Stimulated activated memory B cell treated with anti-CD40 and anti-IgM and Interleukin-4, amounts not matched to agents 10 μg/mL and 1 μg/mL and 100 μg/mL, for 72 hours (primary cell): ENCODE data around the gene COL4A3.

Source experiments
- ATAC-seq: fragments of 150-1000 bp; cut with Tn5 transposase; 2 replicates; pipeline ENCODE4 v1.10.0; 2021
- H3K27ac Mint-ChIP-seq: one replicate; pipeline ENCODE4 v1.8.0; 2022; ENCODE audit warnings: mild to moderate bottlenecking, mixed read lengths
- H3K27me3 Mint-ChIP-seq: one replicate; pipeline ENCODE4 v1.8.0; 2022; ENCODE audit warnings: mixed read lengths
- H3K36me3 Mint-ChIP-seq: one replicate; pipeline ENCODE4 v1.8.0; 2022; ENCODE audit warnings: mixed read lengths
- H3K4me1 Mint-ChIP-seq: one replicate; pipeline ENCODE4 v1.8.0; 2022; ENCODE audit warnings: mixed read lengths
- H3K4me3 Mint-ChIP-seq: one replicate; pipeline ENCODE4 v1.8.0; 2022; ENCODE audit warnings: mild to moderate bottlenecking, moderate library complexity, mixed read lengths
- H3K9me3 Mint-ChIP-seq: one replicate; pipeline ENCODE4 v1.8.0; 2022; ENCODE audit warnings: mixed read lengths

COL4A3 gene

DNA sequence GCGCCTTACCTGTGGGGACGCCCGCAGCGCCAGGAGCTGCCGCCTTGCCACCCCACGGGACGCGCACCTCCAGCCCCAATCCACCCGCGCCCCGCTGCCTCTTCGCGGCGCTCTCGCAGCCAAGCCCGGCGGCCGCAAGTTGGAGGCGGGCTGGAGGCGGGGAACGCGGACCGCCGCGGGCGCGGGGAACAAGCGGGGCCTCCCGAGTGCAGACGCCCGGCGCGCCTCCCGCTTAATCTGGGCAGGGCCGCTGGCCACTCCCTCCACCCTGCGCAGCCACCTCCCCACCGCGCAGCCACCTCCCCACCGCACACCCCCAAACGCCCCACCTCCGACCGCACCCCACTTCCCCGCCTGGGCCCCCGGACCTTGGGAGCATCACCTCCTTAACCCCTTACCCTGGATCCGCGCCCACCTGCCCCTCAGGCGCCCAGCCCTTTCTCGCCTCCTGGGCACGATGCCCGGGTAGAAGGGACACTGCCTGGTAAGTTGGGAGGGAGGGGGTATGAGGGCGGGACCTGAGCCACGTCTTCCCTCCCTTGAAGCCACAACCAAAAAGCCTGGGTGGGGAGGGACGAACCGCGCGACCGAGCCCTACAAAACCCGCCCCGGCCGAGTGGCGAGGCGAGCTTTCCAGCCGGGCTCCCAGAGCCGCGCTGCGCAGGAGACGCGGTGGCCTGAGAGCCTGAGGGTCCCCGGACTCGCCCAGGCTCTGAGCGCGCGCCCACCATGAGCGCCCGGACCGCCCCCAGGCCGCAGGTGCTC lies at the start of gene COL4A3, which contains the start of gene COL4A4:
Gene COL4A3 (plus strand): TSS at position 627 of the 765 bp plus-strand sequence. CDS start 103 bp downstream, at position 730.
Gene COL4A4 (minus strand): TSS at position 208 of the 765 bp plus-strand sequence. CDS start 16,722 bp downstream, outside the sequence.
- peaks cover 39% of the 10 kb centered on the region for H3K4me1 Mint-ChIP-seq
- H3K27ac Mint-ChIP-seq, result peak within 1 kb of the TSS; percentile 90
- peaks cover 15% of the 10 kb centered on the region for H3K36me3 Mint-ChIP-seq
- ATAC-seq, result peak; percentile 92
- peak within 1 kb of the TSS; percentile 96 for H3K4me3 Mint-ChIP-seq
- H3K27me3 Mint-ChIP-seq, result no peaks in the 10 kb centered on the region
- peaks cover 4% of the 10 kb centered on the region for H3K9me3 Mint-ChIP-seq

DNA sequence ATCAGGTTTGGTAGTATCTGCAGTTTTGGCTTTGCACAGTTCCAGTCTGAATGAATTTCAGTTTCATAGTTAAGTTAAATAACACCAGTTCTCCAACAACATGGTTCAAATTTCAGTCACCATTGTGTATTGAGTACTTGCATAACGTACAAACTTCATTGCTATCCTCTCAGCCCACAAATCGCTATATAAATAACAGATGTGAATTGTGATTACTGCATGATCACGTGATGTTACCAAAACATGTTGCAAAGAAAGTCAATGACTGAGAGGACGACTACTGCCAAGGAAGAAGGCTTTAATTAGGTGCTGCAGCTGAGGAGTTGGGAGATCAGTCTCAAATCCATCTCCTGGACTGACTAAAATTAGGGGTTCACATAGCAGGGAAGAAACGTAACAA lies 48.7 kb upstream of the COL4A3 start:
- Mint-ChIP-seq H3K4me3 (no peak overlapping the region), H3K4me1 (no peaks in the 10 kb centered on the region), H3K27me3 (no peaks in the 10 kb centered on the region), H3K36me3 (peaks cover 45% of the 10 kb centered on the region), H3K27ac (no peak overlapping the region), H3K9me3 (no peaks in the 10 kb centered on the region)
- no peak for ATAC-seq

- ATAC-seq, result no peak
- Mint-ChIP-seq H3K4me3 (no peak overlapping the region), H3K27ac (no peak overlapping the region), H3K36me3 (peaks cover 39% of the 10 kb centered on the region), H3K4me1 (no peaks in the 10 kb centered on the region), H3K27me3 (no peaks in the 10 kb centered on the region), H3K9me3 (no peaks in the 10 kb centered on the region)
These were observed 47.4 kb upstream of the COL4A3 start for GRCh38 chr2:227117027-227117426.

- H3K4me1 Mint-ChIP-seq, result no peaks in the 10 kb centered on the region
- no peak for ATAC-seq
- no peaks in the 10 kb centered on the region for H3K27me3 Mint-ChIP-seq
- peaks cover 33% of the 10 kb centered on the region for H3K36me3 Mint-ChIP-seq
- no peak overlapping the region for H3K27ac Mint-ChIP-seq
- no peak overlapping the region for H3K4me3 Mint-ChIP-seq
- no peaks in the 10 kb centered on the region for H3K9me3 Mint-ChIP-seq
These were observed 46.6 kb upstream of the COL4A3 start for GRCh38 chr2:227117852-227118251.

DNA sequence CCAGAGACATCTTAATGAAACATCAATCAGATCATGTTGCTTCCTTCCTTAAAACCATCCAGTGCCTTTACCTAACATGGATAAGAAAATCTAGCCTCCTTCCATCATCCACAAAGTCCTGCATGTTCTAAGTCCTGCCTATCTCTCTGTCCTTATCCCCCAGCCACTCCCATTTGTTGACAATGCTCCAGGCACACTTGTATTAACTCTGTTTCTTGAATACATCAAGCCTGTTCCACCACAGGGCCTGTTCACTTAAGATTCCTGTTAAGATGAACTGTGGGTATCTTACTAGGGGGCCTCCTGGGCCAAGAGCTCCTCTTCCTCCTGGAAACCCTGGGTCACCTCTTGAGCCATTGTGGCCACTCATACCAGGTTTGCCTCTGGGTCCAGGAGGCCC lies 46.1 kb upstream of the COL4A3 start:
- Mint-ChIP-seq H3K4me1 (no peaks in the 10 kb centered on the region), H3K27ac (no peak overlapping the region), H3K9me3 (no peaks in the 10 kb centered on the region), H3K36me3 (peaks cover 33% of the 10 kb centered on the region), H3K4me3 (no peak overlapping the region), H3K27me3 (no peaks in the 10 kb centered on the region)
- no peak for ATAC-seq

DNA sequence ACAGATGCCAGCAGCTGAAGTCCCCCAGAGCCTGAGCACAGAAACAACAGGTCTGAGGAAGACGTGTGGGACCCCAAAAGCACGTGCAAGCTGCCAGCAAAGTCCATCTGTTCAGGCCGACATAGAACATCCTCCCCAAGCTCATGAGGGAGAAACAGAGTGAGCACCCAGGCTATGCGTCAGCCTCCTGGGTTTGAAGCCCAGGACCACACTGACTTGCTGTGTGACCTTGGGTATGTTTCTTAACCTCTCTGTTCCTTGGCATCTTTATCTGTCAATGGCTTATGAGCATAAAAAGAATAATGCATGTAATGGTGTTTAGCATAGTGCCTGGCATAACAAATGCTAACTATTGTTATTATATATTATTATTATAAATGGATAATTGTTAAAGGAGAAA lies 40.7 kb upstream of the COL4A3 start:
- H3K27ac Mint-ChIP-seq, result no peak overlapping the region
- H3K27me3 Mint-ChIP-seq, result no peaks in the 10 kb centered on the region
- H3K4me1 Mint-ChIP-seq, result no peaks in the 10 kb centered on the region
- no peaks in the 10 kb centered on the region for H3K9me3 Mint-ChIP-seq
- no peak overlapping the region for H3K4me3 Mint-ChIP-seq
- peaks cover 12% of the 10 kb centered on the region for H3K36me3 Mint-ChIP-seq
- no peak for ATAC-seq

DNA sequence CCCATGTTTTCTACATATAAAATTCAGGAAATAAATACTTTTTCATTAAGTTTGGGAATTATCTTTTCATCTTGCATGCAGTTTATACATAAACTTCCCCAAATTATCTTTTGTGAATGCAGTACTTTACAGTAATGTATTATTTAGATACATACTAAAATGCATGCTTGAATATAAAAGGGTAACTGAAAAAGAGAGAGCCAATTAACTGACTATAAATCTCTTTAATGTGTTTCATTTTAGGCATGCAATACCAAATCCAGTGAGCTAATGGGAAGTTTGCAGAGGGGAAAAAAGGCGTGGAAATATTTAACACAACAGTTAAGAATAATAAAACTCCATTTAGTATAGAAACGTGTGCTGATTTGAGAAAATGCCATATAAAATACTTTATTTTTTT lies 39.6 kb upstream of the COL4A3 start:
- no peaks in the 10 kb centered on the region for H3K9me3 Mint-ChIP-seq
- no peaks in the 10 kb centered on the region for H3K27me3 Mint-ChIP-seq
- no peak overlapping the region for H3K27ac Mint-ChIP-seq
- ATAC-seq, result no peak
- H3K36me3 Mint-ChIP-seq, result peaks cover 16% of the 10 kb centered on the region
- H3K4me3 Mint-ChIP-seq, result no peak overlapping the region
- H3K4me1 Mint-ChIP-seq, result no peaks in the 10 kb centered on the region

DNA sequence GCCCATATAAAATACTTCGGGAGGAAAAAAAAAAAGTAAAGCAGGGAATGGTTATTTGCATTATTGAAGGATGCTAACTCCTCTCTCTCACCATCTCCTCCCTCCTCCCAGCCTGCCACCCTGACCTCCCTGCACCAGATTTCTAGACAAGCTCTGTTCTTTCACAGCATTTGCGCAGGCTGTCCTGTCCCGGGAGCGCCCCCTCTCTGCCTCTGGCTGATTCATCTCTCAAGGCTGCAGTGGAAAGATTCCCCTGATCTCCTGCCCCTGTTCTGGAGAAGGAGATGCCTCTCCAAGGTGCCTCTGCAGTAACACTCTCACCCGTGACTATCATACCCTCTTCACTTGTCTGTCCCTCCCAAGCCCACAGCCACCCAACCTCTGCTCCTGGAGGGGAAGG lies 38.9 kb upstream of the COL4A3 start:
- Mint-ChIP-seq H3K27ac (no peak overlapping the region), H3K9me3 (no peaks in the 10 kb centered on the region)
- ATAC-seq, result no peak

GRCh38 chr2:227127201-227127600 lies 37.2 kb upstream of the COL4A3 start:
- no peaks in the 10 kb centered on the region for H3K9me3 Mint-ChIP-seq
- H3K27ac Mint-ChIP-seq, result no peak overlapping the region
- H3K27me3 Mint-ChIP-seq, result no peaks in the 10 kb centered on the region
- H3K4me3 Mint-ChIP-seq, result no peak overlapping the region
- peaks cover 16% of the 10 kb centered on the region for H3K36me3 Mint-ChIP-seq
- ATAC-seq, result no peak
- H3K4me1 Mint-ChIP-seq, result no peaks in the 10 kb centered on the region

More for the DNA sequence above, 38.9 kb upstream of the COL4A3 start:
- Mint-ChIP-seq H3K4me1 (no peaks in the 10 kb centered on the region), H3K27me3 (no peaks in the 10 kb centered on the region), H3K4me3 (no peak overlapping the region), H3K36me3 (peaks cover 16% of the 10 kb centered on the region)

- no peaks in the 10 kb centered on the region for H3K27me3 Mint-ChIP-seq
- H3K27ac Mint-ChIP-seq, result no peak overlapping the region
- ATAC-seq, result no peak
- no peak overlapping the region for H3K4me3 Mint-ChIP-seq
- H3K4me1 Mint-ChIP-seq, result no peaks in the 10 kb centered on the region
- peaks cover 10% of the 10 kb centered on the region for H3K36me3 Mint-ChIP-seq
- H3K9me3 Mint-ChIP-seq, result no peaks in the 10 kb centered on the region
These were observed 33.8 kb upstream of the COL4A3 start for GRCh38 chr2:227130636-227131035.

GRCh38 chr2:227132986-227133385 lies 31.4 kb upstream of the COL4A3 start:
- no peaks in the 10 kb centered on the region for H3K4me1 Mint-ChIP-seq
- no peak for ATAC-seq
- peaks cover 10% of the 10 kb centered on the region for H3K36me3 Mint-ChIP-seq
- H3K27me3 Mint-ChIP-seq, result no peaks in the 10 kb centered on the region
- H3K27ac Mint-ChIP-seq, result no peak overlapping the region
- no peak overlapping the region for H3K4me3 Mint-ChIP-seq
- no peaks in the 10 kb centered on the region for H3K9me3 Mint-ChIP-seq

- ATAC-seq, result no peak
- Mint-ChIP-seq H3K27me3 (no peaks in the 10 kb centered on the region), H3K4me3 (no peak overlapping the region), H3K4me1 (no peaks in the 10 kb centered on the region), H3K27ac (no peak overlapping the region), H3K9me3 (no peaks in the 10 kb centered on the region), H3K36me3 (peaks cover 9% of the 10 kb centered on the region)
These were observed 29.8 kb upstream of the COL4A3 start for GRCh38 chr2:227134591-227134990.

DNA sequence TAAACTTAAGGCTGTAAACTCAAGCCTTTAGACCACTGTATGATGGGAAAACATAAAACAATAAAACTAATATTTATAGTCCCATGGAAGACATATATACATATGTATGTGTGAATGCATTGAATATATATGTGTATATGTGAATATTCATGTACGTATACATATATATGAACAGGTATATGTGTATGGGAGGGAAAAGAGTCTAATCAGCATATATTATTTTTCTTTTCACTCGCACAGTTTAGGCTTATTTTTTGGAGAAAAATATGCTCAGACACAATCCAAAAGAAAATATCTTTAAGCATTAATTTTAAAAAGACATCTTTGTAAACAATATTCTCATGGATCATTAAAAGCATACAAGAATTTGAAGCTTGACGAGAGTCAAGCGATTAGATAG lies 23.1 kb upstream of the COL4A3 start:
- Mint-ChIP-seq H3K9me3 (no peaks in the 10 kb centered on the region), H3K27me3 (no peaks in the 10 kb centered on the region), H3K27ac (no peak overlapping the region), H3K36me3 (peaks cover 31% of the 10 kb centered on the region), H3K4me3 (no peak overlapping the region), H3K4me1 (no peaks in the 10 kb centered on the region)
- ATAC-seq, result no peak

DNA sequence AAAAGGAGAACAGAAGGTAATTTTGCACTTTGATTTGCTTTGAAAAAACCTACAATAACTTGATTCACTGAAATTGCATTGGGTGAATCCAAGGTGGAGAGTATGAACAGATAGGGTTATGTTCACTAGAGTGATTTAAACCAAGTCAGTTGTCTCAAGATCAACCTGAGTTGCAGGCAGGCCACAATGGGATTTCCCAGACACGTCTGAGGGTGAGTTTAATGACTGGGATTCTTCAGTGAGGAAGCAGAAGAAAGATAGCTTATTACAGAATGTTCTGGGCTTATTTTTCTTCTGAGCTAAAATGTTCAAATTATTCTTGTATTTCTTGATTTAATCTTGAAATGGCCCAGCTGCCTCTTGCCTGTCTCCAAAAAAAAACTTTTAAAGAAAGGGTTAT lies 20.5 kb upstream of the COL4A3 start:
- no peak overlapping the region for H3K4me3 Mint-ChIP-seq
- H3K4me1 Mint-ChIP-seq, result no peaks in the 10 kb centered on the region
- no peak for ATAC-seq
- H3K9me3 Mint-ChIP-seq, result no peaks in the 10 kb centered on the region
- peaks cover 36% of the 10 kb centered on the region for H3K36me3 Mint-ChIP-seq
- H3K27me3 Mint-ChIP-seq, result no peaks in the 10 kb centered on the region
- no peak overlapping the region for H3K27ac Mint-ChIP-seq

DNA sequence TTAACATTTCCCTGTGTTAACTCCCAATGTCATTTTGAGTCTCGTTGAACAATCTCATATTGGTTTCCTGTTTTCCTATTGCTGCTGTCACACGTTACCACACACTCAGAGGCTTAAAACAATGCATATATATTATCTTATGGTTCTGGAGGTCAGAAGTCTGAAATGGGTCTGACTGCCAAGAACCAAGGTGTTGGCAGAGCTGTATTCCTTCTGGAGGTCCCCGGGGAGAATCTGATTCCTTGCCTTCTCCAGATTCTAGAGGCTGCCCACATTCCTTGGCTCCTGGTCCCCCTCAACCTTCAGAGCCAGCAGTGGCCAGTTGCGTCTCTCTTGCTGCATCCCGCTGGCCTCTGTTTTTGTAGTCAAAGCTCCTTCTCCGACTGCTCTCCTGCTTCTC lies 18.0 kb upstream of the COL4A3 start:
- Mint-ChIP-seq H3K4me3 (no peak overlapping the region), H3K27me3 (no peaks in the 10 kb centered on the region), H3K4me1 (no peaks in the 10 kb centered on the region), H3K36me3 (peaks cover 25% of the 10 kb centered on the region), H3K27ac (no peak overlapping the region), H3K9me3 (peaks cover 3% of the 10 kb centered on the region)
- ATAC-seq, result no peak

DNA sequence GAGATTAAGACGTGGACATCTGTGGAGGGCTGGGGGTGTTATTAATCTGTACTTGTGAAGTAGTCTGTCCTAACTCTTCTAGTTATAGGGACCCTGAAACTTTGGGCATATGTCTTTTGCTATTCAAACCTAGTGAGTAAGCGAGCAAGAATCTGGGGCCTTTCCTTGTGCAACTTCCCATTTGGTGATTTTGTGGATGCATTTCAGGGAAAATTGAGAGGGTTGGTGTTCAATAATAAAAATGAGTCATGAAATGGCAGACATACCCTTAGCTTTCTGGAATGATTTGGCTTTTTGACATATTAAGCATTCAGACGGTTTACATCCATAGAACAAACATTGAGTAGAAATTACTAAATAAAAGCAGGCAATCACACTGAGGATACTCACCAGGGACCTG lies 17.4 kb upstream of the COL4A3 start:
- Mint-ChIP-seq H3K27me3 (no peaks in the 10 kb centered on the region), H3K36me3 (peaks cover 25% of the 10 kb centered on the region), H3K4me1 (peaks cover 2% of the 10 kb centered on the region), H3K4me3 (no peak overlapping the region), H3K27ac (no peak overlapping the region), H3K9me3 (peaks cover 3% of the 10 kb centered on the region)
- ATAC-seq, result no peak
